ENCODE results near the gene H19.

DNA sequence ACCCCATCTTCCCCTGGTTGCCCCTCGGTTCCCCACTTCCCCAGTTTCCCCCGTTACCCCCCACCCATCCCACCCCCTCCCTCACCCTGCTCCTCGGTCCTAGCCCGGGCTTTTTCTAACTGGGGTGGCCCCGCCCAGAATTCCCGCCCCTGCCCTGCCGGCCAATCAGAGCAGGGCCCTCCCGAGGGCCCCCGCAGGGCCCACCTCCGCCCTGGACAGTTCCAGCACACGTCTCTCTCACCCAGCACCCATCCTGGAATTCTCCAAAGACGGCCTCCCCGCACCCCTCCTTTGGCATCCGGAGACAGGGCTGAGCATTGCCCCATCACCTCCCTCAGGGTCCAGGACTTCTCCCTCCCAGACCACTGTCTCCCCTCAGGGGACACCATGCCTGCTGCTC is at the start of gene H19:
- TF ChIP-seq, protein P1, sequence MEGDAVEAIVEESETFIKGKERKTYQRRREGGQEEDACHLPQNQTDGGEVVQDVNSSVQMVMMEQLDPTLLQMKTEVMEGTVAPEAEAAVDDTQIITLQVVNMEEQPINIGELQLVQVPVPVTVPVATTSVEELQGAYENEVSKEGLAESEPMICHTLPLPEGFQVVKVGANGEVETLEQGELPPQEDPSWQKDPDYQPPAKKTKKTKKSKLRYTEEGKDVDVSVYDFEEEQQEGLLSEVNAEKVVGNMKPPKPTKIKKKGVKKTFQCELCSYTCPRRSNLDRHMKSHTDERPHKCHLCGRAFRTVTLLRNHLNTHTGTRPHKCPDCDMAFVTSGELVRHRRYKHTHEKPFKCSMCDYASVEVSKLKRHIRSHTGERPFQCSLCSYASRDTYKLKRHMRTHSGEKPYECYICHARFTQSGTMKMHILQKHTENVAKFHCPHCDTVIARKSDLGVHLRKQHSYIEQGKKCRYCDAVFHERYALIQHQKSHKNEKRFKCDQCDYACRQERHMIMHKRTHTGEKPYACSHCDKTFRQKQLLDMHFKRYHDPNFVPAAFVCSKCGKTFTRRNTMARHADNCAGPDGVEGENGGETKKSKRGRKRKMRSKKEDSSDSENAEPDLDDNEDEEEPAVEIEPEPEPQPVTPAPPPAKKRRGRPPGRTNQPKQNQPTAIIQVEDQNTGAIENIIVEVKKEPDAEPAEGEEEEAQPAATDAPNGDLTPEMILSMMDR (IDR thresholded peaks at IDR 0.05) = no peak
- no peak for TF ChIP-seq POLR2A (IDR thresholded peaks at IDR 0.05)
